Stimulated activated CD8-positive, alpha-beta memory T cell treated with anti-CD3 and anti-CD28 coated beads, Interleukin-7, amount 100 ng/mL, for 48 hours (primary cell): ENCODE data around the gene DPF3.

Experiments used
- DNase-seq, 2 donors: peaks; one replicate each; pipeline ENCODE4 v3.0.0-alpha.2; 2020; ENCODE audit warnings: low read depth in 1 of 2; ENCODE audit errors: extremely low read depth in 1 of 2

The DPF3 gene

DNA sequence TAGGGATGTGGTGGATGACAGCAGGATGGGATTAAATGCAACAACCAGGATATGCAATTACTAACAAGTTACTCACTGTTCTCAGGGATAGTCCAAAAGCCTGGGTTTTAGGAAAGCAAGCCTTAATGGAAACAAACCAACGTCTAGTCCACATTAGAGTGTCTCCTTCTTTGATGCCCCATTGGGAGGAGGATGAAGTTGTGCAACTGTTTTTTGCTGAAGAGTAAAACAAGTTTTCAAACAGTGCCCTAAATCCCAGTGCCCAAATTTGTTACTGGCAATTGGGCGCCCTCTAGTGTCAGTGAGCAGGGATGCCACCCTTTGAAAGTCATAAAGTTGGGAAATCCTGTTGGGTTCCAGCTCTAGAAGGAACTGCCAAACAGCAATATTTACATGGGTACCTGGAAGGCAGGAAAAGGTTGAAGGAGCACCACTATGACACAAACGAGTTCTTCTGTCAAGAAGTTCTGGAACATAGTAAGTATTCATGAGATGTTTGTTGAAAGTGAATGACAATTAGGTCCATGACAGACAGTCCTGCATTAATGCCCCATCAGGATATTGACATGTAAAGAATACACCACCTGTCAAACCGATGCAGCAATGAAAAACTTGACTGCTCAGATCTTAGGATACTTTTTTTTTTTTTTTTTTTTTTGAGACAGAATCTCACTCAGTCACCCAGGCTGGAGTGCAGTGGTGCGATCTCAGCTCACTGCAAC is 11.1 kb upstream of the DPF3 start:
- no peak for DNase-seq

- DNase-seq = no peak
Measured at GRCh38 chr14:72904218-72904617, 10.3 kb upstream of the DPF3 start.

DNA sequence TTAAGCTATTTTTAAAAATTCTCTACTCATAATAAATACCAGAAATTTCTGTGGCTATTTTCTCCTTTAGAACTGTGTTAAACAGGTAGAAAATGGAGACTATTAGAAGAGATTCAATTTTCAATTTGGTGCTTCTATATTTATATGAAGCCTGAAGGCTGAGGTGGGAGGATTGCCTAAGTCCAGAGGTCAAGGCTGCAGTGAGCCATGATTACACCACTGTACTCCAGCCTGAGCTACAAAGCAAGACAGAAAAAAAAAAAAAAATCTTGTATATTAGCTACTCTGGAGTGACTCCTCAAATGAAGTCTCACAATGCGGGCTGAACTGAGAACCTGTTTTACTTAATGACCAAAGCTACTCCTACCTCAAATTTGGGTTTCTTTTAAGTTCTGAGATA is 9.8 kb upstream of the DPF3 start:
- DNase-seq = no peak

GRCh38 chr14:72902801-72903530 is 9.1 kb upstream of the DPF3 start:
- no peak for DNase-seq

DNA sequence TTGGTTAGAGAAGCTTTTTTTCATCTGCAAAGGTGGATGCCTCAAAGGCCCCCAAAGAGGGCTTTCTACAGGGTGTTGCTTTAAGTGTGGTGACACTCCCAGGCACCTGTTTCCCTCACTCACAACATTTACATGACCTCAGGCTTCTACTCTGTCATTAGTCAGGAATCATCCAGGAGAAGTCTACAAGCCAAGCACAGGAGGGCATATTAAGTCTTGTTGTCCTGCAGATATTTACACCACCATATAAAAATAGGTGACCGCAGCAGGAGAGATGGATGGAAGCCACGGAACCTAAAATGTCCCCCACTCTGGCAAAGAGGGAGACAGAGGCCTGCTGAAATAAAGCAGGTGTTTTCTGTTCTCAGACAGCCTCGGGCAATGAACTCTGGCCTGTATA is 7.5 kb upstream of the DPF3 start:
- no peak for DNase-seq

- no peak for DNase-seq
Measured at GRCh38 chr14:72898448-72898847, 4.5 kb upstream of the DPF3 start.

DNA sequence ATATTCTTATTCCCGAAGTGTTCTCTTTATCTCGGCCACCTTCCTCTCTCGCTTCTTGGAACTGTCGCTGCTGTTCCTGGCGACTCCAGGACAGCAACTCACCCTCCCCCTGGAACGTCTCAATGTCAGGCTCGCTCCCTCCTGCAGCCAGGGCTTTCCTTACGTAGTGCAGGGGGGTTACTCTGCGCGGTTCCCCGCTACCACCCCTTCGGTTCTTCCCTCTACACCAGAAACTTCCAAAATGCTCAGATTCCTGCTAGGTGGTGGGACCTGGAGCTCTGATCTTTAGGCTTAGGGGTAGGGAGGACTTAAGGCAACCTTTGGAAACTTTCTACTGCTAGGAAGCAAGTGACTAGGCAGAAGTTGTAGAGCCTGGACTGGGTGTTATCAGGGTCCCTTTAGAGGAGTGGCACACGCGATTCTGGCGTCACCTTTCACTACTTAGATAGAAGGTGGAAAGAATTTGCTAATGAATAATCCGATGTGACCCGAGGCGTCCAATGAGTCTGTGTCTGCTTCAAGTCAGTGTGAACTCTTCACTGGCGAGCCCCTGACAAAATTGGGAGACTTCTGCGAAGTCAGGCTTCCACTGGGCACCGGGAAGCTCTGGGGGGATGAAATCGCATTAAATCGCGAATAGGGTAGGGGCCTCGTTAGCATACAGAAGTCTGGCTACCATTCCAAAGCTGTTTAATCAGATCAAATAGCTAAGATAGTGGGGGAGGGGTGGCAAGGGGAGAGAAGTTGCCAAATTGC is 900 bp upstream of the DPF3 start:
- DNase-seq = no peak

- no peak for DNase-seq
Measured at GRCh38 chr14:72894323-72894622, 372 bp upstream of the DPF3 start.

DNA sequence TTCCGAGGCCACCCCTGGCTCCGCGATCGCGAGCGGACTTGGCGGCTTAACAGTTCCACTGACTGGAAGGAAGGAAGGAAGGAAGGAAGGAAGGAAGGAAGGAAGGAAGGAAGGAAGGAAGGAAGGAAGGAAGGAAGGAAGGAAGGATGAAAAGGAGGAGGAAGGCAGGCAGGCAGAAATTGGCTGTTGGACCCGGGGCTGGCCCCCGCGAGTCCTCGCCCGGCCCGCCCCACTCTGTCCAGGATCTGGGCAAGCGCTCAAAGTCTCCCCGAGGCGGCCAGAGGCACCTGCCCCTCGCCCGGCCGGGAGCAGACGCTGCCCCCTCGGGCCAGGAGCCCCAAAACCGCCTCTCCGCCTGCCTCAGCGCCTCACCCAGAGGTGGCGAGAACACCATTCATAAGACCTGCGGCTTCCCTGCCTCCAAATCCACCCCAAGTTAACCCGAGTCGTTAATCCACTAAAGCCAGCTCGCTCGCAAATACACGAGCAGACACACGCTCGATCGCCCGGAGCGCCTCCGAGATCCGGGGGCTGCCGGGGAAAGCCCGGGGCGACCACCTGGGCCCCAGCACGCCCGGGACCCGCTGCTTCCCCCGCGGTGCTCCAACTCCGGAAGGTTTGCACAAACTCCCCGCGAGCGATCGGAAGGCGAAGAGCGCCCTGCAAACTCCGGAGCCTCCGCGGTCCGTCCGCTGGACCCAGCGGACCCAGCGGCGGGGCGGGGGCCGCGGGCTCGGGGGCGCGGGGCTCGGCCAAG is 844 bp downstream of the DPF3 start:
- no peak for DNase-seq

DNA sequence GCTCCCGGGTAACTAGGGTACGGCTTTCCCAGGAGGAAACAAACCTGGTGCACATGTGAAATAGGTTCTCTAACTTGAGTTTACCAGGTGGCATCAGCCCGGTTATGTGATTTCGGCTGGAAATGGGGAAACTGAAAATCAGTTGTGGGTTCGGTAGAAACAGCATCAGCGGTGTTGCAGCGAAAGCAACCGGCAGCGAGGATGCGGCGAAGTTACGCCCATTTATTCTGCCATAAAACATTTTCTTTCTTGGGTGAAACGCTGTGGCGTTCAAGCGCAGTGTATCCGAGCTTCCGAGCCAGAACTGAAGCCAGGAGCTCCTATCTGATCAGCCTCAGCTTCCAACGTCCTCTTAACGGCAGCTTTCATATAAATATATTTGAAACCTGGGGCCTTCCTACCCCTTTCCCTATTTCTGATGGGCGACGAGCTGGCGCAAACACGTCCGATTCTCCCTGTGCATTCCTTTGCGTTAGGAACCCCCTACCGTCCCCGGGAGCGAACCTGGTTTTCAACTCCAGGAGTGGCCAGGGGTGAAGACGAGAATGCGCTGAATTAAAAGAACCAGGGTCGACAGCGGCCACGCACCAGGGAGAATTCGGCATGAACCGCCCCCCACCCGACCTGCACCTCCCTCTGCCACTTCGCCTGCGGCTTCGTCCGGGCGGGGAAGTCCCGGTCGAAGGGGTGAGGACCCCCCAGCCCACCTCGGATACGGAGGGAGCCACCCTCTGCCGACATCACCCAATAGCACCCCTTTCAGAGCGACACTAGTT is 1.6 kb downstream of the DPF3 start:
- DNase-seq = no peak

DNA sequence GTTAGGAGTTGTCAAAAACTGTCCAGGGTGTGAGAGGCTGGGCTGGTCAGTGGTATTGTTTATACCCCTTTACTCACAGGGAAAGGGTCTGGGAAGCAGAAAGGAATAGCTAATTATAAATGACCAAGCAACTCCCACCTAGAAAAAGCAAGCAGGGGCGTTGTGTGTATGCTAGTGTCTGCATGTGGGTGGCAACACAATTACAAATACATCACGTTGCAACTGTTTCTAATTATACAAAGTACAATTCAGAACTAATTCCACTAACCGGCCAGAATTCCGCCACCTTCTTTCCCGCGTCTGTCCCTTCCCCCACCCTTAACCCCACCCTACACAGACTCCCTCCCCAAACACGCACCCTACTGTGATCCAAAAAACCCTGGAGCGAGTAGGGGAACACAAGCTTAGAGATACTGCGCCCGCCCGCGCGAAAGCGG is 2.2 kb downstream of the DPF3 start:
- no peak for DNase-seq

- no peak for DNase-seq
Measured at GRCh38 chr14:72889366-72889765, 4.5 kb downstream of the DPF3 start.

GRCh38 chr14:72888636-72889201 is 5.2 kb downstream of the DPF3 start:
- DNase-seq = no peak

- no peak for DNase-seq
Measured at GRCh38 chr14:72888192-72888591, 5.7 kb downstream of the DPF3 start.

DNA sequence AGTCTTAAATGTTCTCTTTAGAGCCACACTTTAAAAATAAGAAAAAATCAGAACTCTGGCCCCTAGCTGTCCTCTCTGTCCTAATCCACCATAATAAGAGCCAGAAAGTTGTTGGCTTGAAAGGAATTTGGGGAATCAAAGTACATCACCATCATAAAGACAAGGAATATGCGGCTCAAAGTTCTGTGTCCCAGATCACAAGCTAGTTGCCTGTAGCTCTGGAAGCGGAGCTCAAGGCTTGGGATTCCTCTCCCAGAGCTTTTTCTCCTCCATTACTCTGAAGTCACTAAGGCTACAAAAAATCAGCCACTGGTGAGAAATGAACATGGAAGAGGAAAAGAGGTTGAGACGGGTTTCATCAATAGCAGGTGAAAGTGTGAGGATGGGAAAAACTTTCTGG is 6.4 kb downstream of the DPF3 start:
- DNase-seq = no peak

GRCh38 chr14:72884386-72884785 is 9.5 kb downstream of the DPF3 start:
- no peak for DNase-seq

GRCh38 chr14:72883961-72884360 is 9.9 kb downstream of the DPF3 start:
- no peak for DNase-seq

DNA sequence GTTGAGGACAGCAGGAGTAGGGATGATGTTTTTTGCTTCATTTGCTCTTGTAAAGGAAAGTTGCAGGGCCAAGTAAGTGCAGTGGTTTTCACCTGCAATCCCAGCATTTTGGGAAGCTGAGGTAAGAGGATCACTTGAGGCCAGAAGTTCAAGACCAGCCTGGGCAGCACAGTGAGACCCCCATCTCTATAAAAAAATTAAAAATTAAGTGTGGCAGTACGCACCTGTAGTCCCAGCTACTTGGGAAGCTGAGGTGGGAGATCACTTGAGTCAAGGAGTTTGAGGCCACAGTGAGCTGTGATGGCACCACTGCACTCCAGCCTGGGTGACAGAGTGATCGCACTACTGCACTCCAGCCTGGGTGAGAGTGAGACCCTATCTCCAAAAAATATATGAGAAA is 10.8 kb downstream of the DPF3 start:
- no peak for DNase-seq

- no peak for DNase-seq
Measured at GRCh38 chr14:72882463-72882862, 11.4 kb downstream of the DPF3 start.

- no peak for DNase-seq
Measured at GRCh38 chr14:72882047-72882446, 11.9 kb downstream of the DPF3 start.
